Calu3 (cell line): ENCODE measurements around the gene TTC16. TPM values are rescaled to one million over a fixed set of nuclear protein-coding genes. Genes with fewer than 3 reads are reported as not detected.

Experiments used
- BruUV-seq: library from RNA; stranded (reverse); fragments of 400-500 nt; replicated peaks from 2 replicates; lab custom pipeline; 2021; lab: Mats Ljungman, UMichigan
- CTCF ChIA-PET: fragments of 300-600 bp; sonication (Branson Sonifier 250); formaldehyde crosslinking; loops from one replicate; lab custom pipeline; 2022; ENCODE audit warnings: antibody characterized with exemption; lab: Charles Lee
- DNase-seq: peaks from one replicate; pipeline ENCODE4 v3.0.0; 2022
- H3K27ac Mint-ChIP-seq: one replicate; pipeline ENCODE4 v1.8.0; 2022; ENCODE audit warnings: mixed read lengths; ENCODE audit not compliant: unreplicated experiment
- H3K27me3 Mint-ChIP-seq: one replicate; pipeline ENCODE4 v1.8.0; 2022; ENCODE audit warnings: mixed read lengths; ENCODE audit not compliant: unreplicated experiment
- H3K36me3 Mint-ChIP-seq: one replicate; pipeline ENCODE4 v1.8.0; 2022; ENCODE audit warnings: mild to moderate bottlenecking, moderate library complexity, mixed read lengths; ENCODE audit not compliant: insufficient read depth, unreplicated experiment
- H3K4me1 Mint-ChIP-seq: one replicate; pipeline ENCODE4 v1.8.0; 2022; ENCODE audit warnings: mild to moderate bottlenecking, low read depth, mixed read lengths; ENCODE audit not compliant: unreplicated experiment
- H3K4me3 Mint-ChIP-seq: one replicate; pipeline ENCODE4 v1.8.0; 2022; ENCODE audit warnings: mild to moderate bottlenecking, low read depth, moderate library complexity, mixed read lengths; ENCODE audit not compliant: unreplicated experiment
- H3K9me3 Mint-ChIP-seq: one replicate; pipeline ENCODE4 v1.8.0; 2022; ENCODE audit warnings: low read depth, mixed read lengths; ENCODE audit not compliant: unreplicated experiment
- CTCF ChIP-seq: fragments of 200-600 bp; IDR thresholded peaks from one replicate; pipeline ENCODE4 v1.8.0; 2022; ENCODE audit warnings: antibody characterized with exemption; ENCODE audit not compliant: unreplicated experiment
- intact Hi-C: fragments of 100-400 bp; cut with micrococcal nuclease; formaldehyde crosslinking; loops from one replicate; pipeline ENCODE4 v1.10.0; 2022; ENCODE audit not compliant: unreplicated experiment
- total RNA-seq: library from RNA; stranded (reverse); gene quantifications from 2 replicates; pipeline ENCODE4 v1.2.3, GENCODE V29; 2022

Gene TTC16
- total RNA-seq, 1 experiment from 2014 or later, result not detected

- no peak for TF ChIP-seq CTCF
- intact Hi-C loops, result no loop called here
- H3K27me3 Mint-ChIP-seq, result peaks cover 10% of the 10 kb centered on the region
- CTCF ChIA-PET, result no interaction called here
- no peak for DNase-seq
- no peaks in the 10 kb centered on the region for H3K9me3 Mint-ChIP-seq
- no peak overlapping the region for H3K27ac Mint-ChIP-seq
- BruUV-seq, result no TSS peak
- no peak overlapping the region for H3K4me3 Mint-ChIP-seq
- H3K4me1 Mint-ChIP-seq, result peaks cover 10% of the 10 kb centered on the region
- H3K36me3 Mint-ChIP-seq, result peaks cover 5% of the 10 kb centered on the region
These were observed 8.1 kb downstream of the TTC16 start for GRCh38 chr9:127724012-127724411.

GRCh38 chr9:127726871-127727270 lies 11.0 kb downstream of the TTC16 start:
- intact Hi-C loops, result no loop called here
- Mint-ChIP-seq H3K27me3 (no peaks in the 10 kb centered on the region), H3K9me3 (no peaks in the 10 kb centered on the region), H3K4me3 (no peak overlapping the region), H3K4me1 (no peaks in the 10 kb centered on the region), H3K36me3 (no peaks in the 10 kb centered on the region), H3K27ac (no peak overlapping the region)
- no peak for DNase-seq
- CTCF ChIA-PET, result no interaction called here
- BruUV-seq, result no TSS peak
- no peak for TF ChIP-seq CTCF

GRCh38 chr9:127728808-127729207 lies 12.9 kb downstream of the TTC16 start:
- H3K36me3 Mint-ChIP-seq, result no peaks in the 10 kb centered on the region
- H3K4me3 Mint-ChIP-seq, result no peak overlapping the region
- H3K9me3 Mint-ChIP-seq, result no peaks in the 10 kb centered on the region
- CTCF ChIA-PET, result interaction anchor here (1.7 kb wide), 1 partner anchor 13 kb away, joined by 5 read pairs; the partner anchor contains the start of genes PTRH1 and TTC16
- no peaks in the 10 kb centered on the region for H3K27me3 Mint-ChIP-seq
- H3K27ac Mint-ChIP-seq, result no peak overlapping the region
- no peak for DNase-seq
- no peaks in the 10 kb centered on the region for H3K4me1 Mint-ChIP-seq
- BruUV-seq, result no TSS peak
- no peak for TF ChIP-seq CTCF
- intact Hi-C loops, result no loop called here

- Mint-ChIP-seq H3K9me3 (no peaks in the 10 kb centered on the region), H3K27ac (no peak overlapping the region), H3K4me3 (no peak overlapping the region), H3K27me3 (no peaks in the 10 kb centered on the region), H3K4me1 (no peaks in the 10 kb centered on the region), H3K36me3 (no peaks in the 10 kb centered on the region)
- CTCF ChIA-PET, result interaction anchor here (1.7 kb wide), 1 partner anchor 14 kb away, joined by 5 read pairs; the partner anchor contains the start of genes PTRH1 and TTC16
- no peak for TF ChIP-seq CTCF
- no peak for DNase-seq
- BruUV-seq, result no TSS peak
- intact Hi-C loops, result loop anchor here (5.0 kb wide), 1 partner anchor 137 kb away; no protein-coding TSS in a partner anchor
These were observed 13.8 kb downstream of the TTC16 start for GRCh38 chr9:127729522-127730256.
